ENCODE data around the gene ASAP2. TPM values are rescaled to one million over a fixed set of nuclear protein-coding genes. Genes with fewer than 3 reads are reported as not detected.

The ASAP2 gene
- total RNA-seq, 3 donors from 2014 or later = 50.4 to 84.1 (median 50.5) TPM

- peak in 1 of 3 donors; percentile 44 for DNase-seq
- H3K9me3 ChIP-seq = no peaks in the 10 kb centered on the region
- TF ChIP-seq CTCF (IDR thresholded peaks at IDR 0.05) = no peak
- peak; percentile 30 for ATAC-seq
- peaks cover 52% of the 10 kb centered on the region for H3K4me1 ChIP-seq (ENCODE audit: low read depth)
- intact Hi-C loops (cut with DNase I, micrococcal nuclease) = no loop called here
- H3K36me3 ChIP-seq (ENCODE audit: low read depth) = no peaks in the 10 kb centered on the region
- no peak overlapping the region for H3K4me3 ChIP-seq
These were observed 3.4 kb downstream of the ASAP2 start for GRCh38 chr2:9210030-9210429.

- ATAC-seq = peak; percentile 54
- intact Hi-C loops (cut with DNase I, micrococcal nuclease) = no loop called here
- H3K9me3 ChIP-seq = no peaks in the 10 kb centered on the region
- no peaks in the 10 kb centered on the region for H3K36me3 ChIP-seq (ENCODE audit: low read depth)
- no peak for TF ChIP-seq CTCF (IDR thresholded peaks at IDR 0.05)
- H3K4me1 ChIP-seq (ENCODE audit: low read depth) = peaks cover 50% of the 10 kb centered on the region
- peak in 1 of 3 donors; percentile 42 for DNase-seq
- no peak overlapping the region for H3K4me3 ChIP-seq
These were observed 4.9 kb downstream of the ASAP2 start for GRCh38 chr2:9211496-9211895.

DNA sequence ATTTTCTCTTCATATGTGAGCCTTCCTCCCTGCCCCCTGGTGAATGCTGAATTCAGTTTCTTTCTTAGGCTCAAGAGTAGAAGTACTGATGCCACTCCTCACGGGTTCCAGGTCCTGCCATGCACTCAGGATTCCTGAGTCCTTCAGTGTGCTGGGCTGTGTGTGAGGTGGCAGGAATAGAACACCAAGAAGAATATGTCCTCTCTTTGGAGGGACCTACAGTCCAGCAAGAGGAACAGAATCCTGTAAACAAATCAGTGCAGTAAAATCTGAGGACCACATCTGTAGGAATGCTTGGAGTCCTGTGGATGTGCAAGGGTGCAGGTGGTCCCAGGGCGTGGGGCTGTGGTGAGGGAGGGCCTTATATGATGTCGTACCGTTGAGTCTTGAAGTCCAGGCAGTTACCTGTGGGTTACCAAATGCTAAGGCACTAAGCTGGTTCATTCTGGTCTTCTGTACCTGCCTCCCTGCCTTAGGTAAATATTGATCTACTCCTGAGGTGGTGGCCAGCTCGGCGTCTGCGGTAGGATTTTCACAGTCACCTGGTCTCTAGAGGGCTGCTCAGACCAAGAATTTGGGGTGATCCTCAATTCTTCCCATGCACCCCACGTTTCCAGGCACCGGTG lies 5.5 kb downstream of the ASAP2 start:
- peak; percentile 79 for ATAC-seq
- intact Hi-C loops (cut with DNase I, micrococcal nuclease) = no loop called here
- Histone ChIP-seq H3K4me1 (ENCODE audit: low read depth) (peaks cover 50% of the 10 kb centered on the region), H3K9me3 (no peaks in the 10 kb centered on the region), H3K4me3 (no peak overlapping the region), H3K36me3 (ENCODE audit: low read depth) (no peaks in the 10 kb centered on the region)
- peak; percentile 64 to 70 (median 66) for DNase-seq
- no peak for TF ChIP-seq CTCF (IDR thresholded peaks at IDR 0.05)

- Histone ChIP-seq H3K4me1 (ENCODE audit: low read depth) (peaks cover 50% of the 10 kb centered on the region), H3K36me3 (ENCODE audit: low read depth) (no peaks in the 10 kb centered on the region), H3K9me3 (no peaks in the 10 kb centered on the region), H3K4me3 (no peak overlapping the region)
- TF ChIP-seq CTCF (IDR thresholded peaks at IDR 0.05) = no peak
- intact Hi-C loops (cut with DNase I, micrococcal nuclease) = no loop called here
- peak in 2 of 3 donors; percentile 54 to 66 for DNase-seq
- peak; percentile 47 for ATAC-seq
These were observed 6.2 kb downstream of the ASAP2 start for GRCh38 chr2:9212661-9213411.

DNA sequence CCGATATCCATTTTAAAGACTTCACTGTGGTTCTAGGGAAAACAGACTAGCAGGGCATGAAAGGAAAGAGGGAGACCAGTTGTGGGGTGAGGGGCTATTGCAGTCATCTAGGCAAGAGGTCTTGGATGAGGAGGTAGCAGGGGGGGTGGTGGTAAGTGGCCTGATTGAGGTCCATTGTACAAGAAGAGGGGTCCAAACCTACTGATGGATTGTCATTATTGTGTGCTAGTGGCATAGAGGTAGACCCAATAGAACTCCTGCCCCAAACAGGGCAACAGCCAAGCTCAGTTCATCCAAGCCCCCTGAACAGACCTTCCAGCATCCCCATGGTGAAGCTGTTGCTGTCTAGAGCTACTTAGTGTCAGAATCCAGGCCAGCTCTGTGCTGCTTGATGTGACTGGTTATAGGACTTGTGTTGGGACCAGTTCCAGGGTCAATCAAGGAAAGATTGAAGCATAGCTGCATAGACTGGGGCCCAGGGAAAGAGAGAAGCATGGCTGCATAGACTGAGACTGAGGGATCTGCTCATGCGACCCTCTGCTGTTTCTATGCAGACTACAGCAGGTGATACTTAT lies 7.0 kb downstream of the ASAP2 start:
- no peak for DNase-seq
- Histone ChIP-seq H3K4me1 (ENCODE audit: low read depth) (peaks cover 47% of the 10 kb centered on the region), H3K4me3 (no peak overlapping the region), H3K9me3 (no peaks in the 10 kb centered on the region), H3K36me3 (ENCODE audit: low read depth) (no peaks in the 10 kb centered on the region)
- ATAC-seq = no peak
- no peak for TF ChIP-seq CTCF (IDR thresholded peaks at IDR 0.05)
- intact Hi-C loops (cut with DNase I, micrococcal nuclease) = no loop called here

All from mucosa of descending colon (tissue), 3 donors.